Measurements from ENCODE around the gene C12orf57.

C12orf57 gene

DNA sequence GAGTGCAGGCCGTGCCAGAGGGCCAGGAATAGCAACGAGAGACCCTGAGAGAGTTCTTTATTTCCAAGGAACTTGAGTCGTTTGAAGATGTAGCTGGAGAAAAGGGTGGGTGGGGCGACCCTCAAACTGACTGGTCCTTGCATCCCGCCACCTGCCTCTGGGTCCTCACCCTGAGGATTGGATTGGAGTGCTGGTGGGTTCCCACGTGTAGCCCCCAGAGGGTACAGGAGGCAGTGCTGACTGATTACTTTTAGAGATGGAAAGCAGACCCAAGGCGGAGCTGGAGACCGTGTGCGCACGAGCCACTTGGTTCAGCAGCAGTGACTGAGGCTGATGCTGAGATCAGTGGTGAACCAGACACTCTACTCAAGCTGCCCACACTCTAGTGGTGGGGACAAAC is 33.8 kb downstream of the C12orf57 start:
- no peak overlapping the region for H3K4me3 ChIP-seq (replicated peaks; ENCODE audit: low read depth, low read length)
- TF ChIP-seq, protein P1, sequence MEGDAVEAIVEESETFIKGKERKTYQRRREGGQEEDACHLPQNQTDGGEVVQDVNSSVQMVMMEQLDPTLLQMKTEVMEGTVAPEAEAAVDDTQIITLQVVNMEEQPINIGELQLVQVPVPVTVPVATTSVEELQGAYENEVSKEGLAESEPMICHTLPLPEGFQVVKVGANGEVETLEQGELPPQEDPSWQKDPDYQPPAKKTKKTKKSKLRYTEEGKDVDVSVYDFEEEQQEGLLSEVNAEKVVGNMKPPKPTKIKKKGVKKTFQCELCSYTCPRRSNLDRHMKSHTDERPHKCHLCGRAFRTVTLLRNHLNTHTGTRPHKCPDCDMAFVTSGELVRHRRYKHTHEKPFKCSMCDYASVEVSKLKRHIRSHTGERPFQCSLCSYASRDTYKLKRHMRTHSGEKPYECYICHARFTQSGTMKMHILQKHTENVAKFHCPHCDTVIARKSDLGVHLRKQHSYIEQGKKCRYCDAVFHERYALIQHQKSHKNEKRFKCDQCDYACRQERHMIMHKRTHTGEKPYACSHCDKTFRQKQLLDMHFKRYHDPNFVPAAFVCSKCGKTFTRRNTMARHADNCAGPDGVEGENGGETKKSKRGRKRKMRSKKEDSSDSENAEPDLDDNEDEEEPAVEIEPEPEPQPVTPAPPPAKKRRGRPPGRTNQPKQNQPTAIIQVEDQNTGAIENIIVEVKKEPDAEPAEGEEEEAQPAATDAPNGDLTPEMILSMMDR (IDR thresholded peaks at IDR 0.05; ENCODE audit: low read depth, low read length, missing control alignments): no peak
- DNase-seq (ENCODE audit: extremely low read depth, low read depth): no peak

DNA sequence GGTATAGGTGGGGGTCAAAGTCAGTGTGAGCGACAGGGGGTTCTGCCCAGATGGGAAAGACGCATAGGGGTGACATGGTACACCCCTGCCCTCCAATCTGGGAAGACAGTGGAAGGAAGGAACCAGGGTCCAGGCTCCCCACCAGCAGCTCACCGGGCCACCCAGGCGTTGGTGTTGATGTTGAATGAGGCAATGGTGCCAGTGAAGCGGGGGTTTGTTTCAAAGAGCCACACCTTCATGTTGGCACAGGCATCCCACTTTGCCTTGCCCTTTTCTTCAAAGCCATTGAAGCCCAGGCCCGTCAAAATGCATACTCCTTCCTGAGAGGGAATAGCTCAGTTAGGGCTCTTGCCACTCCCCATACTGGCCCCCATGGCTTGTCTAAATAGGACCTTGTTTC is 34.4 kb downstream of the C12orf57 start:
- no peak overlapping the region for H3K4me3 ChIP-seq (replicated peaks; ENCODE audit: low read depth, low read length)
- no peak for DNase-seq (ENCODE audit: extremely low read depth, low read depth)
- TF ChIP-seq, protein P1 (IDR thresholded peaks at IDR 0.05; ENCODE audit: low read depth, low read length, missing control alignments): no peak

DNA sequence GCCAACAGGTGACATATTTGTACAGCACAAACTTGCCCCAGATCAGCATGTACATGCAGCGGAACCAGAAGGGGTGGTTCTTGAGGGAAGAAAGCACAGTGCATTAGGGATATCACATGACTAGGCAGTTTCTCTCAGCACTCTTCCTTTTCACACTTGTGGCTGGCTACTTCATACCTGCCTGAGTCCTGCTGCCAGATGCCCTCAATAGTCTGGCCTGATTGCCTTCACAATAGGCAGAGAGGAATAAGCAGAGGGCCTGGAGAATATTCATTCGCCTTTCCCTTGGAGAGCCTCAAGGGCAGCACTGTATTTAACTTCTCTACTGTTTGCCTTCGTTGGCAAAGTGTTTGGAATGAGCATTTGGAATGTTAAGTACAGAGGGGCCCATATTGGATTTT is 34.8 kb downstream of the C12orf57 start:
- TF ChIP-seq, protein P1 (IDR thresholded peaks at IDR 0.05; ENCODE audit: low read depth, low read length, missing control alignments): no peak
- no peak for DNase-seq (ENCODE audit: extremely low read depth, low read depth)
- no peak overlapping the region for H3K4me3 ChIP-seq (replicated peaks; ENCODE audit: low read depth, low read length)

DNA sequence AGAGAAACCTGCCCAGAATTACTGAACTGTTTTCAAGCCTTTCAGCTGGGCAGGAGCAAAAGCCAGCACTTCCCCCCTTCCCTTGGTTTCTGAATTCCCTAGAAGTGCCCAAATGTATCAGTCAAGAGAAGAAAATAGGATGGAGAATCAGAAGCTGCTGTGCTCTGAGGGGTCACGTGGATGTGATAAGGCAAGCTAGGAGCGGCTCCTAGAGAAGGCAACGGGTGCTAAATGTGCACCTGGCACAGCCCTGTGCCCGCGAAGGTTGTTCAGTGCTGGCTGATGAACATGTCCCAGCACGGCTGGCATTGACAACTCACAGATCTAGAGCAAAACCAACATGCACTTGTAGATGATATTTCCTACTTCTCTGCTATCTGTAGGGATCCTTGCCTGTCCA is 35.2 kb downstream of the C12orf57 start:
- TF ChIP-seq, protein P1 (IDR thresholded peaks at IDR 0.05; ENCODE audit: low read depth, low read length, missing control alignments): no peak
- DNase-seq (ENCODE audit: extremely low read depth, low read depth): no peak
- no peak overlapping the region for H3K4me3 ChIP-seq (replicated peaks; ENCODE audit: low read depth, low read length)

DNA sequence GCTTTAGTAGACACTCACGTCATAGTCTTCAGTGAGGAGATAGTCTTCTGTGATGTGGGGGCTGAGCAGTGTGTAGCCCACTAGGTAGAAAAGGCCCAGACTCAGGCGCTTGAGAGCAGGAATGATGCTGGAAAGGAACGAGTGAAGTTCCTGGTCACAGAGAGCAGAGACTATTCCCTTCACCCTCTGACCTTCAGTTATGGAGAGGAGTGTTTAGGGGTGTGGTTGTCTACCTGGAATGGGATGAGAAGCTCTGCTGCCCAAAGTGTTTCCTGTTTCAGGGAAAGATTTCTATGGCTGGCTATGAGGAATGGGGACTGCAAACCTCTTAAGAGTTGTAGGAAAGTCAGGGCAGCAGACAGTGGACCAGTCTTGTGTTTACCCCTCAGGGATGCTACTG is 35.6 kb downstream of the C12orf57 start:
- no peak overlapping the region for H3K4me3 ChIP-seq (replicated peaks; ENCODE audit: low read depth, low read length)
- no peak for DNase-seq (ENCODE audit: extremely low read depth, low read depth)
- TF ChIP-seq, protein P1 (IDR thresholded peaks at IDR 0.05; ENCODE audit: low read depth, low read length, missing control alignments): no peak

DNA sequence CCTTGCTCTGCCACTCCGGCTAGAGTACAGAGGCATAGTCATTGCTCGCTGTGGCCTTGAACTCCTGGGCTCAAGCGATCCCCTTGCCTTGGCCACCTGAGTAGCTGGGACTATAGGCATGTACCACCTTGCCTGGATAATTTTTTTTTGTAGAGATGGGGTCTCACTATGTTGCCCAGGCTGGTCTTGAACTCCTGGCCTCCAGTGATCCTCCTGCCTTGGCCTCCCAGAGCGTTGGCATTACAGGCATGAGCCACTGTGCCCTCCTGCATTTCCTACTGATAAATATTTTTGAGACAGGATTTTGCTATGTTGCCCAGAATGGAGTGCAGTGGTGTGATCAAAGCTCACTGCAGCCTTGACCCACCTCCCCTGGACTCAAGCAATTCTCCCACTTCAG is 36.3 kb downstream of the C12orf57 start:
- TF ChIP-seq, protein P1 (IDR thresholded peaks at IDR 0.05; ENCODE audit: low read depth, low read length, missing control alignments): no peak
- DNase-seq (ENCODE audit: extremely low read depth, low read depth): no peak

DNA sequence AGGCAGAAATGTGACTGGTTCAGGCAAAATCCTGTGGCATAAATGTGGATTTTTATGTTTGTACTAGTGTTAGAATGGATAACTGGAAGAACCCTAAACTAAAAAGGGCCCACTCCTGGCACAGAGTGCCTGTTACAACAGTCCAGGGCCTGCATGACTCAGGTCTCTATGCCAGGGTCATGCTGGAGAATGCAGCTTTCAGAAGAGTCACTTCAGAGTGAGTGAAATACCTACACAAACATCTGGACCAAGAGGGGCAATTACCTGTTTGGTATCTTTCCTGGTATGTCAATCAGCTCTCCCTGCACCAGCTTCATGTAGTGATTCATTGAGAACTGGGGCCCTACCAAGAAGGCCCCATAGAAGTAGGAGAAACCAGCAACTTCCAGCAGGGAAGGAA is 36.9 kb downstream of the C12orf57 start:
- TF ChIP-seq, protein P1 (IDR thresholded peaks at IDR 0.05; ENCODE audit: low read depth, low read length, missing control alignments): no peak
- no peak overlapping the region for H3K4me3 ChIP-seq (replicated peaks; ENCODE audit: low read depth, low read length)
- no peak for DNase-seq (ENCODE audit: extremely low read depth, low read depth)

More for the DNA sequence above, 36.3 kb downstream of the C12orf57 start:
- no peak overlapping the region for H3K4me3 ChIP-seq (replicated peaks; ENCODE audit: low read depth, low read length)
